PC-3 (cell line): ENCODE results near the gene PADI2.

Experiments
- CTCF ChIP-seq: fragments of 300-600 bp; sonication (generic); conservative IDR thresholded peaks from 2 replicates; pipeline ENCODE4 v1.5.1; 2017; ENCODE audit warnings: antibody characterized with exemption, low read depth, mild to moderate bottlenecking, low read length
- EZH2 ChIP-seq: fragments of 300-600 bp; sonication (generic); IDR thresholded peaks from one replicate; pipeline ENCODE4 v1.6.1; 2017; ENCODE audit warnings: antibody characterized with exemption, mild to moderate bottlenecking, low read length; ENCODE audit not compliant: unreplicated experiment

- TF ChIP-seq CTCF (no peak), EZH2 (no peak)
These were observed 101.8 kb downstream of the PADI2 start for GRCh38 chr1:17017435-17017834.
